GM18505 (cell line): Measurements from ENCODE around the gene DOCK4.

ENCODE experiments used
- ATAC-seq: cut with Tn5 transposase; IDR thresholded peaks from one replicate; pipeline ENCODE4 v1.9.1; 2021; ENCODE audit not compliant: unreplicated experiment
- POLR2A ChIP-seq: IDR thresholded peaks from 4 replicates; pipeline ENCODE4 v1.6.1; 2011; ENCODE audit warnings: borderline replicate concordance; ENCODE audit not compliant: insufficient read depth, insufficient read length; ENCODE audit errors: extremely low read depth

The DOCK4 gene

DNA sequence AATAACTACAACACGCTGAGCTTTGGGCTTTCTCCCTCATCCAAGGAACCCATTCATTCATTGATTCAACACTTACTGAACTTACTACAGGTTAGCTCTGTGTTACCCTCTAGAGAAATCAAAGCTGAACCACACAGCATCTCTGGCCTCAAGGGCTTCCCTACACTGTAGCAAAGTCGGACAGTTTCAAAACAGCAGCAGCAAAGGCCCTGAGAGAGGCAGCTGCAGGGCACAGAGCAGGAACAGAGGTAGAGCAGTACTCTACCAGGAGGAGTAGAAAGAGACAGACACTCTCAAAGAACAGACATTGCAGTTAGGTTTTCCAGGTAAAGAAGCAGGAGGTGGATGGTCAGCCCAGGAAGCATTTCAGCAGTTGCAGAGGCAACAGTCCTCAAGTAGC, 16.1 kb downstream of the DOCK4 start:
- TF ChIP-seq POLR2A: no peak
- ATAC-seq: no peak

DNA sequence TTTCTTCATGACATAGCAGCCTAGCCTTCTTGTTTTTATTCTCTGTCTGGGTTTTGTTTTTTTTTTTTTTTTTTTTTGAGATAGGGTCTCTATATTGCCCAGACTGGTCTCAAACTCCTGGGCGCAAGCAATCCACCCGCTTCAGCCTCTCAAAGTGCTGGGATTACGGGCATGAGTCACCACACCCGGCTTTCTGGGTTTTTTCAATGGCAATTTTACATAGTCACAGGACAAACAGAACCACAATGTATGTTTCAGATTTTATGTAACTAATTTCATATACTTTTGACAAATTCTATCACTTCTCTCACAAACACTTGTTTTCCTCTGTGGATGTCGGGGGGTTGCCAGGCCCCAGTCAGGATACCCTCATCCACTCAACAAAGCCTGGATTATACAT, 16.5 kb downstream of the DOCK4 start:
- no peak for ATAC-seq
- no peak for TF ChIP-seq POLR2A

DNA sequence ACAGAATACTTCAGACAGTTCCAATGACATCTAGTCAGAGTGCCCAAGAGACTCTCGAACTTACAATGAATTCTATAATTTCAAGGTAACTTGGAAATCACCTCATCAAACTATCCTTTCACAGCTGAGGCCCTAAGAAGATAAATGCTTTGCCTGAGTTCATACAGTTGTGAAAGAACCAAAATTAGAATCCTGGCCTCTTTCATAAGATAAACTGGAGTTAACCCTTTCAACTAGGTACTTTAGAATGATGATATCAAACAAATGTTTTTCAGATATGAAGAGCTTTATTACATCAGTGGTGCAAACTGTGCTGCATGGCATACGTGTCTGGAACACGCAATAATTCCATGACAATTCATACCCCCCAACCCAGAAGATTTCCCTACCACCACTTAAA, 17.9 kb downstream of the DOCK4 start:
- no peak for TF ChIP-seq POLR2A
- no peak for ATAC-seq

DNA sequence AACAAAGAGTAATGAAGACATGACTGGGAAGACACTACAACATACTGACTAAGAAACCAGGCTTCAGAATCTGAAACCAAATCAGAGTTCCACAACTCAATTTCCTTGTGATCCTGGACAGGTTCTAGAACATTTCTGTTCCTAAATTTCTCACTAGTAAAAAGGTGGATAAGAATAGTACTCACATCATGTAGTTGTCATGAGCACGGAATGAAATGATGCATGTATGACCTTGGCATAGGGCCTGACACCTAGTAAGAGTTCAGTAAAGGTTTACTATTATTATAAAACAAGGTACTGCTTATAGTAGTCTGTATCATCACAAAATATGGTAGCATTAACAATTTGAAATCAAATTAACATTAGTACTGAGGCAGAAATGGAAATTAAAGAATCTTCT, 19.9 kb downstream of the DOCK4 start:
- no peak for ATAC-seq
- TF ChIP-seq POLR2A: no peak

DNA sequence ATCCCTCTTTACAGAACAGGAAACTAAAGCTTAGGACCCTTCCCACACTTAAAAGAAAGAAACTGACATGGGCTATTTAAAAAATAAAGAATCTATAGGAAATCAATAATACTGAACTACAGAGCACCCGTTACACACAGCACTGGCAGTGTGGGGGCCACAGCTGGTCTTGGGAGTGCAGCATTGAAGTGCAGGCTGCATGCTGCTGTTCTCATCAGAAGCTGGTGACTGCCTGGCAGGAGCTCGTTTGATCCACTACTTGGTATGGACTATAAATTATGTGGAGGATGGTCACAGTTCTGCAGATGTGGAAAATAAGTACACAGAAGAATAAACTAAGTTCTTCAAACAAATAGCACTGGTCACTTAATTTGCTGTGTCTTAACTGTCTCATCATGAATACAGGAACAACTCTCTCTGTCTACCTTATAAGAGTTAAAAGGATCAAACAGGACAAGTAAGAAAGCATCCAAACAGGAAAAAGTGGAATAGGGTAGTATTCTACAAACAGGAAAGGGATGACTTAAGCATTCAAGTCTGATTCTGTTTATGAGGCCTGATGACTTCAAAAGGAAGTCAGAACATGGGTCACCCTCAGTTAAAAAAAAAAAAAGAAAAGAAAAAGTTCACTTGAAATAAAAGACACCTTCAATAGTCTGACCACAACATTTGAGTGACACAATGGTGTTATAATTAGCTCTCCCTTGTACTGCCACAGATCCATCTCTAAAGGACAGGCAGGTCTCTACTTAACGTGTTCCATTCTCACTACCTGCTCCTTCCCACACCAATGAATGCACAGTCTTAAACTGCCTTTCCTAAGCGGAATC, 21.0 kb downstream of the DOCK4 start:
- no peak for ATAC-seq
- TF ChIP-seq POLR2A: no peak

DNA sequence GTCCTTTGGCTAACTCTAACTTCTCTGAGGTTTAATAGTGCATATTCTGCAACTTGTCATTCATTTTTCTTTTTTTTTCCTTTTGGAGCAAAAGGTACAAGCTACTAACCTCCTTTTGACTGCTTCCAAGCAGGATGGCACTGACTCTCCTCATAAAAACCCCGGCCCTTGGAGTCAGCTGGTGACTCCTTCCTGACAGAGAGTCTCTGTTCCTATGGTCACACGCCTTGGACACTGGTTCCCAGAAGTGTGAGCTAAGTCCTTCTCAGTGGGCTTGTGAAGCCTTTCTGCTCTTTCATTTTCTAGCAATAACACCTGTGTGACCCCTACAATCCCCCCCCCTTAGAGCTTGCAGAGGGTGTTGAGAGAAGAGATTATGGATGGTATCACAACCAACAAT, 21.7 kb downstream of the DOCK4 start:
- ATAC-seq: no peak
- TF ChIP-seq POLR2A: no peak

DNA sequence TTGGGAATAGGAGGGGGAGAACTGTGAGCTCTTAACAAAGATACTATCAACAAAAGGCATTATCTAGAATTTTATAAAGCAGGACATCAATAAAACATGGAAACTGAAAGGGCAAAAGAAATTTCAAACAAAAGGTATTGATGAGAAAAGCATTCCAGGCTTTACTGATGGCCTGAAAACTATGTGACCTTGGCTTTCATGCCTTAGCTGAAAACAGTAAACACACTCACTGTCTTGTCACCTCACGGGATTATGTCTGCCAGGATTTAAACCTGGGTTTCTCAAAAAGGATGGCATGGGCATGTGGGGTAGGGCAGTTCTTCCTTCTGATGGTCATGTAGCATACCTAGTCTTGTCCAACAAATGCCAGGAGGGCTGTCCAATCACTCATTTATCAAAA, 22.9 kb downstream of the DOCK4 start:
- ATAC-seq: no peak
- TF ChIP-seq POLR2A: no peak

DNA sequence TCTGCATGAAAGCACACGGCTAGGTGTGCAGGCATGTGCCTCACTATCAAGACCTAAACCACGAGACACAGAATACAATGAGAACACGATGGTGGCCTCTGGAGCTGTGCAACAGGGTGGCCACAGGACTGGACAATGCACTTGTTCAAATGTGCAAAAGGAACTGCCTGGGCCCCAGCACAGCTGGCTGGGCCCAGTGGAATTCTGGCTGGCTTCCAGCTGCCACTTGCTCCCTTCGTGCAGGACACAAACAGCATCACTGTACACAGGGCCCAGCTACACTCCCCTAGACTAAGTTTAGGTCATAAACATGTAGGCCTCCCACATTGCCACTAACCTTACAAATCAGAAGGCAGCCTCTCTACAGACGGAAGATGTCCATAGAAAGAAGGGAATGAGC, 23.4 kb downstream of the DOCK4 start:
- no peak for ATAC-seq
- TF ChIP-seq POLR2A: no peak

DNA sequence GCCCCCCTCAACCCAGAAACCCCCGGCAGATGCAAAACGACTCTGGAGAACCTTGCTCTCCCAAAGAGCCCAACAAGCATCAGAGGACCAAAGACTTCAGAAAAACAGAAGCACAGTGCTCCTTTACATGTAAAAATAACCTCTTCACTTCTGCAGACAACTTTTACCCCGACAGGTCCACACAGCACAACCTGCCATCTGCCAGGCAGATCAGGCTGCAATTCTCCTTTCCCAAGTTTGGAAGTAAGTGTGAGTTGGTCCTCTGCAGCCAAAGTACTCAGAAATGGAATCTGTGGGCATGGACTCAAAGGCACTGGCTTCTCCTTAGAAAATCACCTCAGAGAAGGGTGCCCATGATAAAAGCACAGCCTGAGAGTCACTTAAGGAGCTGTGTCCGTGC, 26.0 kb downstream of the DOCK4 start:
- TF ChIP-seq POLR2A: no peak

DNA sequence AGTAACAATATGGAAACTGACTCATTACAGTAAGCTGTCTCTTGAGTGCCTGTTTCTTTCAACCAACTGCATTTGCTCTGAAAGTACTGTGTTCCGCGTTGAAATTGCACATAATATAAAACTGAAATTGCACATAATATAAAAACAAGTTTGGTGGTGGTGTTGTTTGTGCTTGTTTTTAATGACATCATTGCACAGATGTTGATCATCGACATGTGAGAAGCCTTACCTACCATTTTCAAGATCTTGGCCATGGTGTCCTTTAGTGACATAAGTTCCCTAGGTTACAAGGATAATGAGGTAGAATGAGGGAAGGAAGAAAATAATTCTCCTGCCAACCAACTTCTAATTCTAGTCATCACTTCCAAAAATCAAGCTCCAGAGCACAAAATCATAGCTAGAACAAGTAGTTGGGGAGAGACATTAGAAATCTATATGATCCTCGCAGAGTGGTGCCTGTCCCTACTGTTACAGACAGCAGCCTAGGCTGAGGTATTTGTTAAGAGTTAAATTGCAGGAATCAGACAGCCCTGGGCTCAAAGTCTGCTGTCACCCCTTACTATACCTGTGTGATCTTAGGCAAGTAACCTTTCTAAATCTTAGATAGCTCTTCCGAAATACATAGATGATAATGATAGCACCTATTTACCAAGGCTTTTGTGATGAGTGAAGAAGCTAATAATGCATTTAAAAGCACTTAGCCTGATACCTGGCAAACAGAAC, 29.3 kb downstream of the DOCK4 start:
- no peak for ATAC-seq
- TF ChIP-seq POLR2A: no peak

More for the DNA sequence above, 26.0 kb downstream of the DOCK4 start:
- ATAC-seq: no peak

DNA sequence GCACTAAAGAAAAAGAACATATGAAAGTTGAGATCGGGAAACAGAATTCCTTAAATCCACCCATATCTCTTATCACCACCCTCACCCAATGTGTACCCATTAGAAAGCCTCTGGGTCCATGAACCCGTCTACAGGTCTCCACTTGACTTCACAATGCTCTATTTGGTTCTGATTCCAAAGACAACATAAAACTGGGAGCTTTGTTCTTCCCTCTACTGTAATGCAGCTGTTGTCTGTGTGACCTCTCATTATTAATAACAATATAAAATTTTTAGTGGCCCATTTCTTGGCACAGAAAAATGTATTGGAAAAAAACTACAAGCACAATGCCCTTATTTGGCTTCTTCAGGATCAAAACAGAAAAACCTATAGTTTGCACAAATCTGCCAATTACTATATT, 30.0 kb downstream of the DOCK4 start:
- TF ChIP-seq POLR2A: no peak
- no peak for ATAC-seq

DNA sequence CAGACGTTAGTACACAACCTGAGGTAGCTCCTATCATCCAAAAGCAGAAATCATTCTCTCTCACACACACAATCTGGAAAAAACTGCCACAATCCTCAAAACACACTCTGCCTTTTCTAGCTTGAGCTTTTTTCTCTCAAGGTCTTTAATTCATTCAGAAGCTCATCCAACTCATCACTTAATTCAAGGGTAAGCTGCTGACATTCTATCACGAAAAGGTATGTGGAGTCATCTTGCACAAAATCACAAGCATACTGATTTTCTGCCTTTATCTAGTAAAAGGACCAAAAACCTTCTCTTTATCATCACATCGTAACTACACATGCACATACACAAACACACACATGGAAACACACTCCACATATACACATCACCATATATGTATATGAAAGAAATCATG, 32.0 kb downstream of the DOCK4 start:
- no peak for ATAC-seq

DNA sequence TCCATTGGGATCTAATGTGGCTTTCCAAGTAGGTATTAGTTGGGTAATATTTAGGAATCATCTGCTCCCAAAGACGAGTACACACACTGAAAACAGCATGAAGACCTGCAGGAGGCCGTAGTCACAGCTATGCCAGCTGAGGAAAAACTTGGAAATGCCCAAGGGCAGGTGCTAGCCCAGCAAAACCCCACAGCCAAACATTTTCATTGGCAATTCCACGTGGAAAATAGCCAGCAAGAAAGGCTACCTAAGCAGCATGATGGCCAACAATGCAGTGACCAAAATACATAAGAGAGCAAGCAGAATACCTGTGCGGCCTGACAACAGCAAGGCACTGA, 32.7 kb downstream of the DOCK4 start:
- no peak for TF ChIP-seq POLR2A
- no peak for ATAC-seq

More for the DNA sequence above, 32.0 kb downstream of the DOCK4 start:
- no peak for TF ChIP-seq POLR2A

DNA sequence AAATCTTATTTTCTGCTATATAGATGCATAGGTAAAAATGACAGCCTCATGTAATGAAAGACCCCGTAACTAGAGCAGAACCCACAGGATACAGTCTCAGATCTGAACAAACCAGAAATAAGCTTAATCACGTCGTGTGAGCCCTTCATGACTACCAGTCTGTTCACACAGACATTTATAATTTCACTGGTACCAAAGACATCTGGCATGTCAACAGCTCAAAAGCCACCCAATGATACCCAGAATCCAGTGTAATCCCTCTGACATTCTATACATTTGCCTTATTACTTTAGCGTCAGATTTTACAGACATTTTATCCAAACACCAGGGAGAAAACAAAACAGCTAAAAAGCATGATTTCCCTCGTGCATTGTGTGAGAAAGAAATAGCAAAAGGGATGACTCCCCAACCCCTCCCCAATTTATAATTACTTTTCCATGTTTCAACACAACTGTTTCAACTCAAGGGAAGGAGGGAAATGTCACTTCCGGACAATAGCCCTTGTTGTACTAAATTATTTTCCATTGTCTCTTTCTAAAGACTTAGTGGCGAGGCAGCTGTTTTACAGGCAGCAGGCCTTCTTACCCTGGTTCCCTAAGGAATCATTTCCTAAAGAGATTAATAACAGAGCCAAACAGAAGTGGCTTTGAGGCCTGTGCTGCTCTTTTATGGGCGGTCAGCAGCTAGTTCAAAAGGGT, 33.2 kb downstream of the DOCK4 start:
- TF ChIP-seq POLR2A: no peak
- ATAC-seq: no peak

DNA sequence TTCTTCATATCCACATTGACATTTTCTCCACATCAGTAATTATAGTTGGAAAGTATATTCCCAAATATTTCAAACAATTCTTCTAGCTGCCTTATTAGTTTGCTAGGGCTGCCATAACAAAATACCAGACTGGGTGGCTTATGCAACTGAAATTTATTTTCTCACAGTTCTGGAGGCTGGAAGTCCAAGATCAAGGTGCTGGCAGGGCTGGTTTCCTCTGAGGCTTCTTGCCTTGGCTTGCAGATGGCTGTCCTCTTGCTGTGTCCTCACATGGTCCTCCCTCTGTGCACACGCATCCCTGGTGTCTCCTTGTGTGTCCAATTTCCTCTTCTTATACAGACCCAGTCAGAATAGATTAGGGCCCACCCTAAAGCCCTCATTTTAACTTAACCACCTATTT, 34.5 kb downstream of the DOCK4 start:
- ATAC-seq: no peak

DNA sequence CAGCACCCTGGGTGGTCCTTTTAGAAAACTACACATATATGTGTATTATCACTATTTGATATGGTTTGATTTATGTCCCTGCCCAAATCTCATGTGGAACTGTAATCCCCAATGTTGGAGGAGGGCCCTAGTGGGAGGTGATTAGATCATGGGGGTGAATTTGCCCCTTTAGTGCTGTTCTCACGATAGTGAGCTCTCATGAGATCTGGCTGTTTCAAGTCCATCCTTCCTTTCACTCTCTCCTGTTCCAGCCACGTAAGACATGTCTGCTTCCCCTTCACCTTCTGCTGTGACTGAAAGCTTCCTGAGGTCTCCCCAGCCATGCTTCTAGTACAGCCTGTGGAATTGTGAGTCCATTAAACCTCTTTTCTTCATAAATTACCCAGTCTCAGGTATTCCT, 37.3 kb downstream of the DOCK4 start:
- TF ChIP-seq POLR2A: no peak
- ATAC-seq: no peak

More for the DNA sequence above, 34.5 kb downstream of the DOCK4 start:
- TF ChIP-seq POLR2A: no peak
